ENCODE measurements around the gene LAPTM5.

DNA sequence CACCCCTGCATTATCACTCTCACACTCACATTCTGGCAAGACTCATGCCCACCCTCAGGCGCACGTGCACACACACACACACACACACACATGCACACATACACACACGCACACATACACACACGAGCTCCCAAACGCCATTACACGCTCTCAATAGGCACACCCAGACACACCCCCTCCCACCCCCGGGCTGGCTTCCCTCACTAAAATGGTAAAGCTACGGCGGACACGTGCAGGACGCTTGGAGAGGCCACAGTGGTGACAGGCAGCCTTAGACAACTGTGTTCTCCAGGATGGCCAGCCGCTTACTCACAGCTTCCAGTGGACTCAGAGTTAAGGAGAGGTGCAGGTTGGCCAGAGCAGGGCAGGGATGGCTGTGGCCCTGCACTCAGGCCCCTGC, 44.3 kb downstream of the LAPTM5 start:
- TF ChIP-seq, protein P1, sequence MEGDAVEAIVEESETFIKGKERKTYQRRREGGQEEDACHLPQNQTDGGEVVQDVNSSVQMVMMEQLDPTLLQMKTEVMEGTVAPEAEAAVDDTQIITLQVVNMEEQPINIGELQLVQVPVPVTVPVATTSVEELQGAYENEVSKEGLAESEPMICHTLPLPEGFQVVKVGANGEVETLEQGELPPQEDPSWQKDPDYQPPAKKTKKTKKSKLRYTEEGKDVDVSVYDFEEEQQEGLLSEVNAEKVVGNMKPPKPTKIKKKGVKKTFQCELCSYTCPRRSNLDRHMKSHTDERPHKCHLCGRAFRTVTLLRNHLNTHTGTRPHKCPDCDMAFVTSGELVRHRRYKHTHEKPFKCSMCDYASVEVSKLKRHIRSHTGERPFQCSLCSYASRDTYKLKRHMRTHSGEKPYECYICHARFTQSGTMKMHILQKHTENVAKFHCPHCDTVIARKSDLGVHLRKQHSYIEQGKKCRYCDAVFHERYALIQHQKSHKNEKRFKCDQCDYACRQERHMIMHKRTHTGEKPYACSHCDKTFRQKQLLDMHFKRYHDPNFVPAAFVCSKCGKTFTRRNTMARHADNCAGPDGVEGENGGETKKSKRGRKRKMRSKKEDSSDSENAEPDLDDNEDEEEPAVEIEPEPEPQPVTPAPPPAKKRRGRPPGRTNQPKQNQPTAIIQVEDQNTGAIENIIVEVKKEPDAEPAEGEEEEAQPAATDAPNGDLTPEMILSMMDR (IDR thresholded peaks at IDR 0.05): no peak
- TF ChIP-seq POLR2A (IDR thresholded peaks at IDR 0.05): no peak
